GM21786 (cell line): ENCODE results near the gene GRIK4.
A peak's percentile ranks its signal among the peaks of the same experiment; 100 is the strongest.

Experiments
- ATAC-seq: cut with Tn5 transposase; IDR thresholded peaks from one replicate; pipeline ENCODE4 v1.9.1; 2021; ENCODE audit not compliant: unreplicated experiment

GRIK4 gene

DNA sequence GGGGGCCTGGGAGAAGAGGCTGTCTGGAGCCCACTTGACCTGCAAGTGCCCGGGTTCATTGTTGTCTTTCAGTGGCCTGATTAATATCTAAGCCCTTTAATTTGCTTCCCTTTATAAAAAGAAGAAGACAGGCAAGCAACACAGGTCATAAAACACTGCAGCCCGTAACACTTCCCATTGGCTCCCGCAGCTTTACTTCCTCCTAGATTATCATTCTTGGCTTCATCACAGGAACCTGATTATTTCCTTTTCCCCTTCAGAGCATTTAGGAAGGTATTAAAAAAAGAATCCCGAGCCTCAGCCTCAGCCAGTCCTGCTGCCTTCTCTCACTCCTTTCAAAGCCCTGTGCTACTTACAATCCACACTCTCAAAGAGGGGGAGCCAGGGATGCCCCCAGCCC is 183.2 kb downstream of the GRIK4 start:
- no peak for ATAC-seq

DNA sequence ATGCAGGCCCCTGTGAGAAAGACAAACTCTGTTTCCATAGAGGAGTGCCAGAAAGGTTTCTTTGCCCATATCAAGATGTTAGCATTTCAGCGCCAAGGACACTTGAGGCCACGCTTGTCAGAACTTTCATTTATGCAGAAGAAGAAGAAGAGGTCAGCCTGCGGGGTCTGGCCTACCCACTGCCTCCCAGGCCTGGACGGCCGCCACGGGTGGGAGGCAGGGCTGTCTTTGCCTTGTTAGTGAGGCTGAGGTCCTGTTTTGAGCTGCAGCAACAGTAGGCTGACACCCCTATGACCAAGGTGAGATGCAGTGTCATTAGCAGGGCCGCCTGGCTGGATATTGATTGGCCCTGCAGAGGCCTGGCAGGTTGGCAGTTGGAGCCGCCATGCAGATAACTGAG is 183.9 kb downstream of the GRIK4 start:
- no peak for ATAC-seq

DNA sequence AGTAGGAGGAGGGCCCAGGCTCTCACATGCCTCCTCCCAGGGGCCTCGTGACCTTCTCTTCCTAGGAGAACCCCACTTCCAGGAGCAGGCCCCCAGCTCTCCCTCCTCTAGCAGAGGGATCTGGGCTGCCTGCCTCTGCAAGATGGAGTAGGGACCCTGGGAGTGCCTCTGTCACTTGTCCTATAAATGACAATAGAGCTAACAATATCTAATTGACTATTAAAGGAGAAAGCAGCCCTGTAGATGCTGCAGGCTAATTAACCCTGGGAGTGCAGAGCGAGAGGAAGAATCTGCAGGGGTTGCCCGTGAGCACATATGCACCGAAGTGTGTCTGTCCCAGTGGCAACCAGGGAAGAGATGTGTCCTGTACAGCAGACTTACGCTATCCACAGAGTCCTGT is 184.4 kb downstream of the GRIK4 start:
- no peak for ATAC-seq

DNA sequence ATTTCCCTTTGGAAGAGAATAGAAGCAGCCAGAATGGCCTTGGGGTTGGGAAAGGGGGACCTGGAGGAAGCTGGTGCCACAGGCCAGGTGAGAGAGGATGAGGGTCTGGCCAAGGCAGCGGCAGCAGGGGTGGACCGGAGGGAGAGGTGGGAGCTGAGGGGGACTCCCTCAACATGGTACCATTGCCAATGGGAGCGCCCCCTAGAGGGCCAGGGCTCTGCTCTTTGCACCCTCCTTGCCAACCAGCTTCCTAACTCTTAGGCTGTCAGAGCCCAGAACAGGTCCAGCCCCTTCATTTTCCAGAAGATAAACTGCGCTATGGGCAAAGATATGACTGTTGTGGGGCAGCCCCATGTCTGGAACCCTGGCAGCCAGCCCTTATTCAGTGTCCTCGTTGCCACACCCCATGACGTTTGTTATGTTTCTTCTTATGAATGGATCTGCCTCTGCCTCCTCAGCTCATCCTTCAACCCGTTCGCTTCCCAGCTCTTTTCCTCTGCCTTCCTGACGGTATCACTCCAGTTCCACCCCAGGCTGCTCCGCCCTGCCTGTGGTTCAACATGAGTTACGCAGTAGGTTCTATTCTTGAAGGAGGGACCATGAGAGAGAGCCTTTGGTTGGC is 185.2 kb downstream of the GRIK4 start:
- no peak for ATAC-seq

- no peak for ATAC-seq
These were observed 187.4 kb downstream of the GRIK4 start for GRCh38 chr11:120698918-120699317.

DNA sequence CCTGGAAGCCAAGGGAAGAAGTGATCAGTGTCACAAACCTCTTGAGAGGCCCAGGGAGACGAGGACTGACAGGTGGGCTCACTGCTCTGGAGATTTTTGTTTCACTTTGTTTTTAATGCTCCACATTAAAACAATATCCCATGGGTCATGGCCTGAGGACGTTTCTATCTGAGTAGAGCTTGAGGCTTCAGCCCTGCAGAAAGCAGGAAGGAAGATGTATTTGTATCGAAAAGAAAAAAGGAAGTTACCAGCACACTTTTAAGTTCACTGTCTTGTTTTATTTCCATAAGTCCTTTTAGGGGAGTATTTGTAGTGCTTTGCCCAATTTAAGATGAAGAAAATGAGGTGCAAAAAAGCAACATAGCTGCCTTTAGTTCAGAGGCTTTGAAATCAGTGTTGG is 191.1 kb downstream of the GRIK4 start:
- ATAC-seq: no peak

- ATAC-seq: peak; percentile 78
These were observed 192.0 kb downstream of the GRIK4 start for GRCh38 chr11:120703358-120704152.

DNA sequence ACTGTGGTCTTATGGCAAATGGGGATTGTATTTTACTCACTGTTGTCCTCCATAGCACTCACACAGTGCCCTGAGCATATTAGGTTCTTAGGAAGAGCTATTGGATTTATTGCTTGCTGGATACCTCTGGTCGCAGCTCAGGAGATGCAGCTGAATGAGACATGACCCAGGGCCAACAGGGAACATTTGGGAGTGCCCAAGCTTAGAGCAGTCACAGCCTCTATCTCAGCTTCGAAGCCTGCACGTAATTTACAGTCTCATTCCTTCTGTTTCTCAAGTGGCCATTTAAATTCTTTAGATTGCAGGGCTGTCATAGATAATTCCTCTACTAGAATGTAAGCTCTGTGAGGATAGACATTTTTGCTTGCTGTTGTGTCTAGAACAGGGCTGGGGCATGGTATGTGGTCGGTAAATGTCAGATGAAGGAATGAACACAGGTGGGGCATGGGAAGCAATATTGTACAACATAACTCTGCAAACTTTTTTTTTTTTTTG is 192.8 kb downstream of the GRIK4 start:
- ATAC-seq: peak; percentile 5

DNA sequence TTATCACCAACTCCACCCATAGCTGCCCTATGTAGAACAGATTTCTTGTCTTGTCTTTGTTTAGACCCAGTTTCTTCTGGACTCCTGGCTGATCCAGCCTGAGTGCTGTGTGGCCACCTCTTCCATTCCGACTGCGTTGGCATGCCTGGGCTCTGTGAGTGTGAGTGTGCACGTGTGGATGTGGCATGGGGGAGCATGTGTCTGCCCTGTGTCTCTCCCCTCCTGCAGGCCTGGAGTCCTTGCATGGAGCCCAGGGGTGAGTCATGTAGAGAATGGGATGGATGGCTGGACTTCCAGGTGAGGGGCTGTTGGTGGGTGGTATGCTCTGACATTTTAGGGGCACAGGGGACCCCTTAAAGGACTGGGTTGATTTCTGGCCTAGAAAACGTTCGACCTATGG is 194.7 kb downstream of the GRIK4 start:
- no peak for ATAC-seq

DNA sequence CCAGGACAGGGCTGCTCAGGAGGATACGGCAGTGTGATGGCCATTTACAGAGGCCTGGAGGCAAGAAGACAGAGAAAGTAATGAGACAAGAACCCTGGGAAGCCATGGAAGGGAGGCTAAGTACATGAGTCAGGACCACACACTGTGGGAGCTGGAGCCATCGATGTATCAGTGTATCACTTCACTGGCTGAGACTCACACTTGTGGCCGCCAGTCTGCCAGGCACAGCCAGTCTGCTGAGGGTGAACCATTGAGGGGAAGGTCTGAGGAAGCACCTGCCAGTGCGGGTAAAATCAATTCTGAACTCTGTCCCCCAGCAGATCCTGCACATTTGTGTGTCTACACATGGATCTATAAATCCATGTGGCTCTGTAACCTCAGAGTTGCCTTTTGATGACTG is 195.6 kb downstream of the GRIK4 start:
- no peak for ATAC-seq

DNA sequence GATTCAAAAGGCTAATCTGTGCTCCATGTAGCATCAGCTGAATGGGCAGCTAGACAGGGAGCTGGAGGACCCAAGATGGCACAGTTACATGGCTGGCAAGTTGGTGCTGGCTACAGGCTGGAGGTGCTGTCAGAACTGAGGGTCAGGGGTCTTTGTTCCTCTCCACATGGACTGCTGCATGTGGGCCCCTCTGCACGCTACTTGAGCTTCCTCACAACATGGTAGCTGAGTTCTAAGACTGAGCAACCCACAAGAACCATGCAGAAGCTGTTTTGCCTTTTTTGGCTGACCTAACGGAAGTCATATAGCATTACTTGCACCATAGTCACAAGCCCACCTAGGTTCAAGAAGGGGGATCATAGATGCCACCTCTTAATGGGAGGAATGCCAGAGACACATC is 196.1 kb downstream of the GRIK4 start:
- ATAC-seq: no peak

DNA sequence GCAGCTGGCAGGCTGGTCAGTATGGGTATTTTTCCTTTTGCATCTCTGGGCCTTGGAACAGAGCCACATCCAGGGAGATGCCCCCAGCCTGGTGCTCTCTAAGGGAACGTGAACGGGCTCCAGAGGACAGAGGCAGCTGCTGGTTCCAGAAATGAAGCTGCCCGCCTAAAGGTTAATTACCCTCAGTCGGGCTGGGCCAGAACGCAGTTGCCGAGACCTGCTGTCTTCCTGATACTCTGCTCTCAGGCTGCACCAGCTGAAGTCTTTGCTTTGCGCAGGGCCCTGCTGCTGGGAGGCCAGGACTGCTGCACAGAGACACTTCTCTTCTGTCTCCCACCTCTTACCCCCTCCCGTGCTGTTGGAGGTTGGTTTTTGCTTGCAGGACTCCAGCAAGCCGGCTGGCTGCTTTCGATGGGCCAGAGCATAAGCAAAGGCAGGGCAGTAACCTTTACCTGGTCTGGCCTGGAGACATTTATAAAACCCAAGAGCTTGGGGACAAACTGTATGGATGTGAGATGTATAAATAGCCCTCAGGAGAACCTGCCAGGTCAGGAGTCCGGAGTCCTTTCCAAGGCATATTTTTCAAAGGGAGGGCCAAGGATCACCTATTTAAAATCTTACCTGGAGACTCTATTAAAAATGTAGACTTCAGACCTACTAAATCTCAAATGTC is 197.1 kb downstream of the GRIK4 start:
- ATAC-seq: no peak

DNA sequence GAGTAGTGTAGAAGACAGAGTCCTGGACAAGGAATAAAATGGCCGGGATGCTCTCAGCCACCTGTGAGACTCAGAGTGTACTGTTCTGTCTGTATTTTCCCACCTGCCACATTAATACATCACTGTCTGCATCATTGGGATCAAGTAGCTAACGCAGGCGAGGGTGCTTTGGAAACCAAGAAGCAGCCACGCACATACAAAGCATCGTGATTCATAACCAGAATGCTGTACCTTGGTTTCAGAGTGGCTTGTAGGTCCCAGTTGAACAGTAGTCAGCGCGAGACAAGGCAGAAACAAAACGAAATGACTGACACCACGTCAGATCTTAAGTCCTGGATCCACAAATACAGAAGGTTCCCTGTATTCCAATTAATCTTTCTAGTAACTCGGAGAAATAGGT is 198.3 kb downstream of the GRIK4 start:
- ATAC-seq: peak; percentile 88

DNA sequence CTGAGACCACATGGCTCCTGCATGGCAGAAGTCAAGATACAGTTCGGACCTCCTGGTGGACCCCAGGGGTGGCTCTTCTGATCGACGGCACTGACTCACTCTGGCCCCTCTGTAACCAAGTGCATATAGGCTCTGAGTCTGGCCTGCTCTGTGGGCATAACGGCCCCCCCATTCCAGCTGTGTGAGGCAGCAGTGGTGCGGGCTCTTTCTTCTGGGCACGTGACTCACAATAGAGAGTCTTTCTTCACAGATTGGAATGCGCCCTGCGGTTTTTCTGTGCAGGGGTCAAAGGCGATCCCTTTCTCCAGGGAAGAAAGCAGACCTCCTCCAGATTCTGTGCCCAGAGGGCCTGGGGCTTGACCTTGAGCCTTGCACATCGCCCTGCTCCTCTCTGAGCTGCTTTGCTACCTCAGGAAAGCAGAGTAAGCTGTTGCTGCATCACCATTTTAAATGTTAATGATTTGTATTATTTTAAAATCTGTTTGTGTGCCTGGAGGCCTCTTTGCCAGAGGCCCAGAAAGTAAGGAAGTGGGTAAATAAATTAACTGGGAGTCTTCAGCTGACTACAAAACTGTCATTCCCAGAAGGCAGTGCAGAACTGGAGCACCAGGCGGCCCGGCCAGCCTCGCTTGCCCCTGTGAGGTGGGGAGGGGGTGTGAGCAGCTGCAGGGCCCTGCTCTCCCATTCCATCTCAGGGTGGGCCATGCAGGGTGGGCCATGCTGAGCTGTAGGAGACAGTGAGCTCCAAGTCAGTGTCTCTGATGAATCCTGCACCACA is 199.0 kb downstream of the GRIK4 start:
- ATAC-seq: no peak

- ATAC-seq: no peak
These were observed 200.5 kb downstream of the GRIK4 start for GRCh38 chr11:120712014-120712413.

DNA sequence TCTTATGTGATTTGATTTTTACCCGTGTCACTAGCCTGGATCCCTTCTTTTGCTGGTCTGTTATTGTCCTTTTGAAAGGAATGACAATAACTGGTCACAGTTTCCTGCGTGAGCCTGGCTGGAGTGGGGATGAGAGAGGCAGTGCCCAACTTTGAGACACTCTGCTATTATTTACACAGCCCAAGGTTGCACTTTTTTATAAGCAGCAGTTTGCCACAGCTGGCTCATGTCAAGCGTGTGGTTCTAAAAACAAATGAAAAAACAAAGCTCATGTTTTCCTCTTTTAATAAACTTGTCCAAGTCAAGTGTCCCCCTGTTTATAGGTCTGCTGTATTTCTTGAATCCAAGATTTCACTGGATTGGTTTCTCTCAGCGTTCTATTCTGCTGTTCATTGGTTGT is 201.3 kb downstream of the GRIK4 start:
- ATAC-seq: no peak

GRCh38 chr11:120713296-120713695 is 201.7 kb downstream of the GRIK4 start:
- ATAC-seq: no peak

- no peak for ATAC-seq
These were observed 202.9 kb downstream of the GRIK4 start for GRCh38 chr11:120714438-120714837.

GRCh38 chr11:120715239-120715638 is 203.7 kb downstream of the GRIK4 start:
- no peak for ATAC-seq

DNA sequence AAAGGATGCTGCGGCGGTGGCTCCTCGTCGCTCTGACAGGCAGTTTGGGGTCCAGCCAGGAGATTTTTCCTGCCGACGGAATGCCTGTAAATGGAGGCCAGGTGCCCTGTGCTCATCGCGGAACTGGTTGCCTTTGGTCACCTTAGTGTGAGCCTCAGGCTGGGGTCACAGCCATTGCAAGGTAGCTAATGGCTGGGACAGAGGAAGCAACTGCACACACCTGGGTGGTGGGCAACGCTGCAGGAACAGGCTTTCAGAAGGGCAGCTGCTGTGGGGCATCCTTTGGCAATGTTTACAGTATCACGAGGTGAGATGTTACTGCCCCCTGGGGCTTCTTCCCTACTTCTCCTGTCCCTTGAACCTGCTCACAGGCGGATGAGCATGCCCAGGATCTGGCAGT is 205.5 kb downstream of the GRIK4 start:
- no peak for ATAC-seq

DNA sequence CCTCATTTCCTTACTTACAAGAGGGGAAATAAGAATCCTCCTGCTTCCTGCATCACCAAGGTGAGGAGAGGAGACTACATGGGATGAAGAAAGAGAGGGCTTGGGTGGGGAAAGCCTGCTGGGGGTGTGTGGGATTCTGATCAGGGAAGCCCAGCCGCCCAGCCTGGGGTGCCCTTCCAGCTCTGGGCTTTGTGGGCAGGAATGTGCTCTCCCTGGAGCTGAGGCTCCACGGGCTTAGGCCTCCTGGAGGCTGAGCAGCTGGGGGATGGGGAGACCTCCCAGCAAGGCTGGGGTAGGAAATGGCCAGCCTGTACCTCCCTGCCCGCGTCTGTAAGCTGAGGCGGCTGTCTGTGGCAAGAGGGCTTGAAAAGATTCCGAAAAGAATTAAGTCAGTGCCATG is 206.1 kb downstream of the GRIK4 start:
- ATAC-seq: no peak
